OCI-LY7 (cell line): Measurements from ENCODE around the gene MRPS34.

Experiments used
- EZH2phosphoT487 ChIP-seq: fragments of 200-600 bp; sonication (generic); IDR thresholded peaks from 2 replicates; pipeline ENCODE4 v1.6.1; 2018; ENCODE audit warnings: low read depth, borderline replicate concordance, mild to moderate bottlenecking, mixed run types, antibody characterized with exemption, low read length, moderate library complexity, mixed read lengths
- TF ChIP-seq, protein P1 (sequence below): fragments of 200-600 bp; sonication (generic); conservative IDR thresholded peaks from 2 replicates; pipeline ENCODE4 v1.5.1; 2014; ENCODE audit warnings: mild to moderate bottlenecking, antibody characterized with exemption, low read length, moderate library complexity, mixed read lengths

DNA sequence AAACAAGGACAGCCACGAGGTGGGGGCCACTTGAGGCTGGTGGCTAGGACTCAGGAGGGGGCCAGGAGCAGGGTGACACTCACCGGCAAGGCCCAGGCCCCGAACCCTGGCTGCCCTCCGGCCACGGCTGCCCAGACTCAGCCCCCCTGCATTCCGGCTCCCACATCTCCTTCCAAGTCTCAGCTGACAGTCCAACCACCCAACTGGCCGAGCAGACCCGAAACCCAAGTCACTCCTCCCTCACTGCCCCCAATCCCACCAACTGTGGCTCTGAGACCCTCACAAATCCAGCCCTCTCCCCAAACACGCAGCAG lies 44.3 kb upstream of the MRPS34 start:
- TF ChIP-seq, protein P1, sequence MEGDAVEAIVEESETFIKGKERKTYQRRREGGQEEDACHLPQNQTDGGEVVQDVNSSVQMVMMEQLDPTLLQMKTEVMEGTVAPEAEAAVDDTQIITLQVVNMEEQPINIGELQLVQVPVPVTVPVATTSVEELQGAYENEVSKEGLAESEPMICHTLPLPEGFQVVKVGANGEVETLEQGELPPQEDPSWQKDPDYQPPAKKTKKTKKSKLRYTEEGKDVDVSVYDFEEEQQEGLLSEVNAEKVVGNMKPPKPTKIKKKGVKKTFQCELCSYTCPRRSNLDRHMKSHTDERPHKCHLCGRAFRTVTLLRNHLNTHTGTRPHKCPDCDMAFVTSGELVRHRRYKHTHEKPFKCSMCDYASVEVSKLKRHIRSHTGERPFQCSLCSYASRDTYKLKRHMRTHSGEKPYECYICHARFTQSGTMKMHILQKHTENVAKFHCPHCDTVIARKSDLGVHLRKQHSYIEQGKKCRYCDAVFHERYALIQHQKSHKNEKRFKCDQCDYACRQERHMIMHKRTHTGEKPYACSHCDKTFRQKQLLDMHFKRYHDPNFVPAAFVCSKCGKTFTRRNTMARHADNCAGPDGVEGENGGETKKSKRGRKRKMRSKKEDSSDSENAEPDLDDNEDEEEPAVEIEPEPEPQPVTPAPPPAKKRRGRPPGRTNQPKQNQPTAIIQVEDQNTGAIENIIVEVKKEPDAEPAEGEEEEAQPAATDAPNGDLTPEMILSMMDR, result no peak
- no peak for TF ChIP-seq EZH2phosphoT487
